HG02884 (cell line): ENCODE measurements around the gene GRID1.

Source experiments
- ATAC-seq: cut with Tn5 transposase; IDR thresholded peaks from one replicate; pipeline ENCODE4 v1.9.1; 2021; ENCODE audit warnings: mild to moderate bottlenecking, moderate library complexity; ENCODE audit not compliant: unreplicated experiment

The GRID1 gene

DNA sequence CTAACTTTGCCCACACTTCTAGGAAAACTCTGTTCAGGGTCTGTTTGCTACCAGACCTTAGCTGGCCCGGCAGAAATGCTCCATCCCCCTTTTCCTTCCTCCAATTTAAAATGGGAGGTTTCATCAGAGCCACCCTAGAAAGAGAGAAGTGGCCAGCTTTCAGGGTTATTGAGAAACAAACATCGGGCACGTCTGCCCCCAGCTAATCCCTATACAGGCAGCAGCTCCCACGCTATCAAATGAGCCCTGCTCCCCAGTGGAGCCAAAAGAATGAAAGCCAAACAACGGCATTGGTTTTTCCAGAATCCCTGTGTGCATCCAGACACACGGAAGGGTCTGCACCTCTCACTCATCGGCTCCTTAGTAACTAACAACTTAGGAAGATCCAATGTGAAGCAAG lies 132.5 kb downstream of the GRID1 start:
- ATAC-seq, result no peak

GRCh38 chr10:86233131-86233530 lies 133.5 kb downstream of the GRID1 start:
- ATAC-seq, result no peak

- ATAC-seq, result no peak
Measured at GRCh38 chr10:86232644-86233043, 134.0 kb downstream of the GRID1 start.

GRCh38 chr10:86231796-86232560 lies 134.6 kb downstream of the GRID1 start:
- no peak for ATAC-seq

DNA sequence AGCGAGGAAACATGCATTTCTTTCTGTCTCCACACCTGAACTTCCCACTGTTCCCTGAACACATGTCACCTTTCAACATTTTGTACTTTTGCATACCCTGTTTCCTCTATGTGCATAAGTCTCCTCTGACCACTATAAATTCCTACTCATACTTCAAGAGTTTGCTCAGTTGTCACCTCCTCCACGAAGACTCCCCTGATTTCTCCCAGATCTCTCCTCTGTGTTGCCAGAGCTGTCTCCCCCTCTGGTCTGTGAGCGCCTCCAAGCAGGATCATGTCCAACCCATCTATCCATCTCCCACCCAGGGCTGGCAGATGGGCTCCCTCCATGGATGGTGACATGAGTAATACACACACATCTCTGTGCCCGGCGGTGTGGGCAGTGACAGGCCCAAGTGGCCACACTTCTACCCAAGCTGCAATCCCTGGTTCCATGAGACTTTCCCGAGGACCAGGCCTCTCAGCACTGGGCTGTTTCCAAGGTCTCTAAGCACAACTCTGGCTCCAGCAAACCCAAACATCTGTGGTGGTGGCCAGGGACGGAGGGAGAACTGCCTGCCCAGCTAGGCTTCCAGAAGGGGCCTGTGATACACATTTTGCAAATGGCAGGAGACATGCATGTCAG lies 135.9 kb downstream of the GRID1 start:
- ATAC-seq, result no peak

GRCh38 chr10:86229811-86230556 lies 136.6 kb downstream of the GRID1 start:
- ATAC-seq, result no peak

DNA sequence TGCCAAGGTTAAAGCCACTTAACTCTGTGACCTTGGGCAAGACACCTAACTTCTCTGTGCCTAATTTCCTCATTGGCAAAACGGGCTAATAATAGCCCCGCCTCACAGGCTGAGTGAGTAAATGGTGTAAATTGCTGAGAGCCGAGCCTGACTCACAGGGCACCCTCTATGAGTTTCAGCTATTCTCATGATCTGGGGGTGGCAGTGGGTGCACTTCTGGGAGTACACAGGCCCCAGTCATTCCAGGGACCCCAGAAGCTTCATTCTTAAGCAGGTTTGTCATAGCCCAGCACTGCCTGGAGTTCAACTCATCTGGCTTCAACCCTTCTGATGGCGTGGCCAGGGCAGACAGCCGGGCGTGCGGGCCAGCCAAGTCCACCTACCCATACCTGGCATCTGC lies 137.2 kb downstream of the GRID1 start:
- ATAC-seq, result no peak

GRCh38 chr10:86227501-86228258 lies 138.9 kb downstream of the GRID1 start:
- ATAC-seq, result no peak

DNA sequence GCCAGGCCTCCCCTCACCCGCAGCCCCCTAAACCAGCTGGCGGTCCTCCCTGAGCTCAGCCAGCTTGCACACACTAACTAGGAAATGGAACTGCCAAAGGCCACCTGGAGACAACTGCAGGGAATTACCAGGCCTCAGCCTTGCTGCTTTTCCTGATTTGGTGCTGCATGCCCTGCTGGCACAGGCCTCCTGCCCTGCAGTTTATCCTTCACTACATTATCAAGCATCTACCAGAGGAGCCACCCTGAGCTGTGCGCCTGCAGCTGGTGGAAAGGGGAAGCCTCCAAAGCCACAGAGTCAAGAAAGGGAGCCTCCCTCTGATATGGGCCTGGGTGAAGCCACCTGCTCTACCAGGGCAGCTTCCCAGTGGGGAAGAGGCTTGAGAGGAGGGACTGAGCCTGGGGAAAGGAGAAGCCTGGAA lies 139.8 kb downstream of the GRID1 start:
- no peak for ATAC-seq

- ATAC-seq, result no peak
Measured at GRCh38 chr10:86226016-86226415, 140.6 kb downstream of the GRID1 start.

- no peak for ATAC-seq
Measured at GRCh38 chr10:86225103-86225782, 141.4 kb downstream of the GRID1 start.

DNA sequence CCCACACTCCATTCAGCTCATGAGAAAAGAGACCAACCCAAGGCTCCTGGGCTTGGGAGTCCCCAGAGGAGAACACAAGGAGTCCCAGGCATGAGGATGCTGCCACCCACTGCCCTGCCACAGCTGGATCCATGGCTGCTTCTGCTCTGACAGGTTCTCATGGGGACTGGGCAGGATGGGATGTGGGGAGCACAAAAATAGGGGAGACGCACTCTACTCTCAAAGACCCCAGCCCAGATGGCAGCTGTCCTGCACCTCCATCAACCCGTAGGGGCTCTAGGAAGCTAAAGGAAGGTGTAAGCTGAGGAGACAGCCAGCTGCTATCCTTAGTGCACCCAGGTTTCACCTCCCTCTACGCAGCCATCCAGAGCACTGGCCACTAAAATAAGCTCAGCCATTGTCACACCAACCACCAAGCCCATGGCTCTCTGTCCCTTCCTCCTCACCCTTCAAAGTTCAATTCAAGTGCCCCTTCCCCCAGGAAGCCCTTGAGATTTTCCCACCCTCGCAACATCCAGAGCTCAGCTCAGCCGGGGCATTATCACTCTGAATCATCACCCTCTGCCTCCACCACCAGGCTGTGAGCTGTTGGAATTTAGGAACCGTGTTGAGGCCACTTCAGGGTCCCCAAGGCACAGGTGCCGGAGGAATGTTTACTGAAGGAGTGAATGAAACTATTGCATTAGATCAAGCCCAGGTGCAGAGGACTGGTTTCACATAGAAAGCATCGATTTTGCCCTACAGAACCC lies 142.1 kb downstream of the GRID1 start:
- no peak for ATAC-seq

DNA sequence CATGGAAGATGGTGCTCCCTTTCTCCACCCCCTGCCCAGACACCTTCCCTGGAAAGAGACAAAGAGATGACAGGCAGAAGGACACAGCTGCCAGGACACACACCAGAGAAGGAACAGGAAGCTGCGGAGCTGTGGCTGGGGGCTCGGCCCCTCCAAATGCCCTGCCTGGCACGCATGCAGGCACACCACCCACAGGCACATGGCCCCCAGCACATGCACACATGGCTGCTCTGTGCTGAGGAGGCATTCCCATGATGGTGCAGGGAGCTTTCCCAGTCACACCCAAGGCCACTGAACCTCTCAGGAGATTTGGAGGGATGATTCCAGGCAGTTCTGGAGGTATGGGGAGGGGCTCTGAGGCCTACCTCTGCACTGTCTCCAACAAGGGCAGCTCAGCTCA lies 143.3 kb downstream of the GRID1 start:
- no peak for ATAC-seq

DNA sequence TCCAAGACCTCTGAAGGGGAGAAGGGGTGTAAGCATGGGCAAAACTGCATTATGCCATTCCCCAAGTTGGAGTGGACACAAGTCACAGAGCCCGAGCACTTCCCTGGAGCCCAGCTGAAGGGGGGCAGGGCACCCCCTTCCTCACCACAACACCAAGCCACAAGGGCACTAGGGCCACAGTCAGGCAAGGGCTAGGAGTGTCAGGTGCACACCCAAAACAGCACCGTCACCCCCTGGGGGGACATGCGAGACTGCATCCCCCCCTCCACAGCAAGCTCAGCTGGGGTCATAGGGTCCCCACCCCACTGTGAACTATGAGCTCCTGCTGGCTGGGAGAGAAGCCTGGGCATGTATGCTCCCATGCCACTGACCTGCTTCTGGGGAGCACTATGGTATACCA lies 143.9 kb downstream of the GRID1 start:
- no peak for ATAC-seq

DNA sequence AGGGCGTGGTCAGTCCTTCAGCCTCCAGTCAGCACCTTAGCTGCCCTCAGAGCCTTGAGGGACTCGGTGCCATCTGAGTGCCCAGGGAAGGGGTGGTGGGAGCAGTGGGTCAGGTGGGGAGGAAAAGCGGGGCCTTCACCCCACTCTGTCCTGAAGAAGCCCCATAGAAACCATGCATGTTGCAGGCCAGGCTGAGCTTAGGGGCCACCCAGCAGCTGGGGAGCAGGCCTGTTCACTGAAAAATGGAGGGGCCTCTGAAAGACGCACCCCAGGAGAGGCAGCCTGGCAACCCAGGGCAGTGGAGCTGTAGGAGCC lies 144.3 kb downstream of the GRID1 start:
- ATAC-seq, result no peak

GRCh38 chr10:86221442-86222335 lies 144.9 kb downstream of the GRID1 start:
- no peak for ATAC-seq

DNA sequence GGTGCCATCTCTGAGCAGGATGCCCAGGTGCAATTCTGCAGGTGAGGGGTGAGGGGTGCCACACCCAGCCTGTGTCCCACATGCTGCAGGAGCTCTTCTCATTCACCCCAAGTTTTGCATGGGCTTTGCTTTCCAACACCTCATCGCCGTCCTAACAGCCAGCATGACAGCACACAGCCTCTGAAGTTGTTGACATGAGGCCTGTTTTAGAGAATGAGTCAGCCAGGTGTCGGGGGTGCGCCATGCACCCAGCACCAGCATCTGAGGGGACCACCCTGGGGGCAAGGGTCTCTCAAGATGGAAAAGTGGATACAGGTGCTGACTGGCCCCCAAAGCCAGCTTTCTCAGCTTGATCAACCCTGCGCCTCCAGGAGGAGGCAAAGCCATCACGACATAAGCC lies 146.0 kb downstream of the GRID1 start:
- no peak for ATAC-seq

DNA sequence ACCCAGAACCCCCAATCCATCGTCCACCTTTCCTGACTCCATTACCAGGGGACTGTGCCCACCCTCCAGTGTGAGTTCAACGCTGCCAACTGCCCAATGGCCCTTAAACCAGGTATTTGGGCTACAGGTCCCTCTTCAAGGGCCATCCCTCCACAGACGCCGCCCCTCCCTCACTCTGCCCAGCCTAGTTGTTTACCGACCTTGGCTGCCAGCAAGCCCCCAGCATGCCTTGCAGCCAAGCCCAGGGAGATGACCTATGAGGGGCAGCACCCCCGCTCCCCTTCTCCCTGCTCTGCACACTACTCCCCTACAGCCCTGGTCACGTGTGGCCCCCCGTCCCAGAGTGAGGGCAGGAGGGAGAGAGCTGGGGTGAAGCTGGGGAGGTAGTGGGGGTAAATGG lies 147.3 kb downstream of the GRID1 start:
- no peak for ATAC-seq

DNA sequence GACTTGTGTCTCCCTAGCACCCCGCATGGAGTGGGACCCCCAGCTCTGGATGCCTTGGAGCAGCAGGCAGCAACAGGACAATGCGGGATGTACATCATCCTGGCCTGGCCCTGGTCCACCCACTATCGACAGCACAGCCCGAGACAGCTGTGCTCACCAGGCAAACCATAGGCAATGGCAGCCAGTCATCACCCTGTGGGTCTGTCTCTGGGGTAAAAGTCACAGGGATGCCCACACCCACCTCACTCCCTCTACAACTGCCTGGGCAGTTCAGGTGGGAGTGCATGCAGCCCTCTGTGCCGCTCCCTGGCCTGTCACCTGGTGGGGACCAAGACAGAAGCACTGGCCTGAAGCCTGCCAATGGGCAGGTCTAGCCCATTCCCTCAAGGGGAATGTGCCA lies 147.8 kb downstream of the GRID1 start:
- ATAC-seq, result no peak
